NCI-H748 (cell line): ENCODE data around the gene NAT9.

Source experiments
- DNase-seq: peaks from one replicate; lab custom pipeline; 2025; ENCODE audit not compliant: unreplicated experiment; lab: John Stamatoyannopoulos, UW

The NAT9 gene

GRCh38 chr17:74776044-74776962 lies at the start of gene NAT9:
TSS of gene NAT9 (minus strand) at chr17:74776345. CDS start at chr17:74775698, 647 bp downstream.
- peak; percentile 94 for DNase-seq

GRCh38 chr17:74824961-74825627 lies 48.9 kb upstream of the NAT9 start:
- DNase-seq = peak; percentile 7

- DNase-seq = no peak
Measured at GRCh38 chr17:74822939-74823367, 46.8 kb upstream of the NAT9 start.

GRCh38 chr17:74822335-74822938 lies 46.3 kb upstream of the NAT9 start:
- no peak for DNase-seq

GRCh38 chr17:74821655-74822334 lies 45.6 kb upstream of the NAT9 start:
- DNase-seq = no peak

- no peak for DNase-seq
Measured at GRCh38 chr17:74819801-74820436, 43.8 kb upstream of the NAT9 start.

GRCh38 chr17:74818291-74818938 lies 42.3 kb upstream of the NAT9 start:
- no peak for DNase-seq

GRCh38 chr17:74816905-74817620 lies 40.9 kb upstream of the NAT9 start:
- DNase-seq = no peak

- no peak for DNase-seq
Measured at GRCh38 chr17:74815550-74816370, 39.6 kb upstream of the NAT9 start.

- no peak for DNase-seq
Measured at GRCh38 chr17:74815067-74815466, 38.9 kb upstream of the NAT9 start.

GRCh38 chr17:74814453-74814852 lies 38.3 kb upstream of the NAT9 start:
- DNase-seq = no peak

- DNase-seq = no peak
Measured at GRCh38 chr17:74812109-74813009, 36.2 kb upstream of the NAT9 start.

- no peak for DNase-seq
Measured at GRCh38 chr17:74810699-74811485, 34.7 kb upstream of the NAT9 start.

GRCh38 chr17:74808714-74809430 lies 32.7 kb upstream of the NAT9 start:
- DNase-seq = no peak

- DNase-seq = peak; percentile 14
Measured at GRCh38 chr17:74807925-74808324, 31.8 kb upstream of the NAT9 start.

GRCh38 chr17:74807441-74807840 lies 31.3 kb upstream of the NAT9 start:
- no peak for DNase-seq
